OCI-LY1 (cell line): ENCODE measurements around the gene MAGED2.
"Not testable (repeated sequence)": the region's sequence is repeated elsewhere in the genome, so short reads cannot be mapped to it uniquely, and the experiment has no call there.

Experiments
- H2AFZ ChIP-seq: fragments of 200-600 bp; sonication (generic), shearing (Covaris generic); 2 replicates; pipeline ENCODE4 v1.6.0; 2014; ENCODE audit warnings: antibody characterized with exemption, mild to moderate bottlenecking, low read length
- H3F3A ChIP-seq: fragments of 200-600 bp; sonication (generic), shearing (Covaris generic); 2 replicates; pipeline ENCODE4 v1.6.0; 2014; ENCODE audit warnings: mild to moderate bottlenecking, antibody characterized with exemption, low read length, moderate library complexity; ENCODE audit not compliant: insufficient read depth
- H3K27ac ChIP-seq: fragments of 200-600 bp; sonication (generic); 2 replicates; pipeline ENCODE4 v1.5.1; 2014; ENCODE audit warnings: low read length, mixed run types, mild to moderate bottlenecking, low read depth; ENCODE audit not compliant: poor library complexity, severe bottlenecking
- H3K27me3 ChIP-seq: fragments of 200-600 bp; sonication (generic); 2 replicates; pipeline ENCODE4 v1.6.0; 2014; ENCODE audit warnings: antibody characterized with exemption, mild to moderate bottlenecking, low read length, moderate library complexity; ENCODE audit not compliant: insufficient read depth
- H3K36me3 ChIP-seq: fragments of 200-600 bp; sonication (generic); 2 replicates; pipeline ENCODE4 v1.6.1; 2014; ENCODE audit warnings: mild to moderate bottlenecking, antibody characterized with exemption, low read length, moderate library complexity, mixed read lengths; ENCODE audit not compliant: insufficient read depth
- H3K4me1 ChIP-seq: fragments of 200-600 bp; sonication (generic); 2 replicates; pipeline ENCODE4 v1.5.1; 2014; ENCODE audit warnings: mild to moderate bottlenecking, low read length, moderate library complexity; ENCODE audit not compliant: insufficient read depth, severe bottlenecking
- H3K4me2 ChIP-seq: fragments of 200-600 bp; sonication (generic), shearing (Covaris generic); 2 replicates; pipeline ENCODE4 v1.6.1; 2014; ENCODE audit warnings: low read length
- H3K4me3 ChIP-seq: fragments of 200-600 bp; sonication (generic); 2 replicates; pipeline ENCODE4 v1.5.1; 2014; ENCODE audit warnings: low read length, low read depth, mild to moderate bottlenecking, mixed read lengths; ENCODE audit not compliant: poor library complexity, severe bottlenecking
- H3K79me2 ChIP-seq: fragments of 200-600 bp; shearing (Covaris generic); 2 replicates; pipeline ENCODE4 v1.6.1; 2016; ENCODE audit warnings: mixed run types, low read length, mixed read lengths; ENCODE audit not compliant: insufficient read depth
- H3K9ac ChIP-seq: fragments of 200-600 bp; sonication (generic), shearing (Covaris generic); 2 replicates; pipeline ENCODE4 v1.6.1; 2014; ENCODE audit warnings: mild to moderate bottlenecking, low read length, mixed read lengths
- H3K9me2 ChIP-seq: fragments of 200-600 bp; sonication (generic), shearing (Covaris generic); 2 replicates; pipeline ENCODE4 v1.6.1; 2014; ENCODE audit warnings: low read depth, mild to moderate bottlenecking, low read length, mixed read lengths
- H3K9me3 ChIP-seq: fragments of 200-600 bp; shearing (Covaris generic); 2 replicates; pipeline ENCODE4 v1.6.1; 2014; ENCODE audit warnings: low read length, mixed read lengths
- H4K20me1 ChIP-seq: fragments of 200-600 bp; sonication (generic), shearing (Covaris generic); 2 replicates; pipeline ENCODE4 v1.6.0; 2016; ENCODE audit warnings: mild to moderate bottlenecking, low read length; ENCODE audit not compliant: insufficient read depth
- CTCF ChIP-seq: fragments of 200-600 bp; sonication (generic), shearing (Covaris generic); IDR thresholded peaks from 2 replicates; pipeline ENCODE4 v1.5.1; 2017; ENCODE audit warnings: mild to moderate bottlenecking, antibody characterized with exemption, low read length, moderate library complexity, mixed read lengths
- EZH2 ChIP-seq: fragments of 200-600 bp; sonication (generic), shearing (Covaris generic); IDR thresholded peaks from 2 replicates; pipeline ENCODE4 v1.8.0; 2017; ENCODE audit warnings: borderline replicate concordance, mixed run types, mild to moderate bottlenecking, antibody characterized with exemption, low read length, moderate library complexity, mixed read lengths

MAGED2 gene

GRCh38 chrX:54786967-54787366 lies 20.6 kb upstream of the MAGED2 start:
- TF ChIP-seq CTCF (peak; percentile 35; the same call in 1 of the 2 replicates), EZH2 (no peak)
- Histone ChIP-seq H3K36me3 (no peaks in the 10 kb centered on the region), H3K4me1 (no peaks in the 10 kb centered on the region), H3F3A (no peaks in the 10 kb centered on the region), H3K9ac (no peak overlapping the region), H2AFZ (no peak overlapping the region), H3K9me3 (no peaks in the 10 kb centered on the region), H3K27ac (no peak overlapping the region), H3K27me3 (no peaks in the 10 kb centered on the region), H3K4me3 (no peak overlapping the region), H3K9me2 (no peaks in the 10 kb centered on the region), H3K4me2 (no peak overlapping the region), H3K79me2 (no peaks in the 10 kb centered on the region), H4K20me1 (no peaks in the 10 kb centered on the region)

GRCh38 chrX:54788446-54788845 lies 19.1 kb upstream of the MAGED2 start:
- no peaks in the 10 kb centered on the region for H3K9me3 ChIP-seq
- H3K79me2 ChIP-seq, result no peaks in the 10 kb centered on the region
- no peaks in the 10 kb centered on the region for H3K4me1 ChIP-seq
- H3K4me3 ChIP-seq, result no peak overlapping the region
- no peaks in the 10 kb centered on the region for H3K27me3 ChIP-seq
- H3K9me2 ChIP-seq, result no peaks in the 10 kb centered on the region
- no peaks in the 10 kb centered on the region for H3F3A ChIP-seq
- H3K9ac ChIP-seq, result no peak overlapping the region
- H3K27ac ChIP-seq, result no peak overlapping the region
- H3K4me2 ChIP-seq, result no peak overlapping the region
- H2AFZ ChIP-seq, result no peak overlapping the region
- TF ChIP-seq CTCF (no peak), EZH2 (no peak)
- H4K20me1 ChIP-seq, result no peaks in the 10 kb centered on the region
- no peaks in the 10 kb centered on the region for H3K36me3 ChIP-seq

- H4K20me1 ChIP-seq, H2AFZ ChIP-seq, H3K79me2 ChIP-seq, H3K9ac ChIP-seq, H3K36me3 ChIP-seq, H3K4me2 ChIP-seq, H3K27ac ChIP-seq, H3K27me3 ChIP-seq, H3K9me2 ChIP-seq, H3F3A ChIP-seq, H3K4me1 ChIP-seq, H3K4me3 ChIP-seq, H3K9me3 ChIP-seq: not testable (repeated sequence)
These were observed 18.1 kb upstream of the MAGED2 start for GRCh38 chrX:54789405-54789804.

- Histone ChIP-seq H3K4me1 (no peaks in the 10 kb centered on the region), H3K9me2 (no peaks in the 10 kb centered on the region), H4K20me1 (no peaks in the 10 kb centered on the region), H3K9me3 (no peaks in the 10 kb centered on the region), H3K27ac (no peak overlapping the region), H3K9ac (no peak overlapping the region), H3F3A (no peaks in the 10 kb centered on the region), H3K27me3 (no peaks in the 10 kb centered on the region), H2AFZ (no peak overlapping the region), H3K4me3 (no peak overlapping the region), H3K79me2 (no peaks in the 10 kb centered on the region), H3K36me3 (no peaks in the 10 kb centered on the region), H3K4me2 (no peak overlapping the region)
- TF ChIP-seq EZH2 (no peak), CTCF (no peak)
These were observed 13.5 kb upstream of the MAGED2 start for GRCh38 chrX:54794028-54794427.
